Measurements from ENCODE around the gene CEP55.
A peak's percentile ranks its signal among the peaks of the same experiment; 100 is the strongest.

Gene CEP55

GRCh38 chr10:93478873-93479272 is 17.5 kb upstream of the CEP55 start (continued):
- TF ChIP-seq ARNTL (CRISPR knock-in tag; IDR thresholded peaks at IDR 0.05; ENCODE audit: borderline replicate concordance, low read depth) (no peak), BACH2 (CRISPR knock-in tag; IDR thresholded peaks at IDR 0.05; ENCODE audit: borderline replicate concordance) (no peak), GLIS3 (CRISPR knock-in tag; IDR thresholded peaks at IDR 0.05) (no peak), ZNF565 (CRISPR knock-in tag; conservative IDR thresholded peaks at IDR 0.05; ENCODE audit: low read depth) (no peak), PPARA (CRISPR knock-in tag; IDR thresholded peaks at IDR 0.05; ENCODE audit: borderline replicate concordance) (no peak)

GRCh38 chr10:93481637-93482144 is 14.7 kb upstream of the CEP55 start:
- TF ChIP-seq GLIS3 (CRISPR knock-in tag; IDR thresholded peaks at IDR 0.05) (no peak), TCF4 (CRISPR knock-in tag; IDR thresholded peaks at IDR 0.05; ENCODE audit: borderline replicate concordance) (no peak), ZFP30 (CRISPR knock-in tag; IDR thresholded peaks at IDR 0.05) (no peak), SNAI2 (CRISPR knock-in tag; IDR thresholded peaks at IDR 0.05) (no peak), TOX (CRISPR knock-in tag; IDR thresholded peaks at IDR 0.05; ENCODE audit: borderline replicate concordance) (no peak), OSR1 (CRISPR knock-in tag; IDR thresholded peaks at IDR 0.05) (no peak), CSDC2 (CRISPR knock-in tag; IDR thresholded peaks at IDR 0.05) (no peak), ZNF565 (CRISPR knock-in tag; conservative IDR thresholded peaks at IDR 0.05; ENCODE audit: low read depth) (no peak), ZNF8 (CRISPR knock-in tag; IDR thresholded peaks at IDR 0.05) (no peak), ISL1 (CRISPR knock-in tag; IDR thresholded peaks at IDR 0.05) (no peak), ARNTL (CRISPR knock-in tag; IDR thresholded peaks at IDR 0.05; ENCODE audit: borderline replicate concordance, low read depth) (no peak), POU6F1 (CRISPR knock-in tag; IDR thresholded peaks at IDR 0.05; ENCODE audit: borderline replicate concordance, low read depth) (no peak), TSHZ2 (CRISPR knock-in tag; IDR thresholded peaks at IDR 0.05) (no peak), ZFP3 (CRISPR knock-in tag; IDR thresholded peaks at IDR 0.05) (no peak), ZC3H10 (CRISPR knock-in tag; IDR thresholded peaks at IDR 0.05) (no peak), ESRRG (CRISPR knock-in tag; IDR thresholded peaks at IDR 0.05) (no peak), CSRNP3 (CRISPR knock-in tag; IDR thresholded peaks at IDR 0.05) (no peak), ZNF70 (CRISPR knock-in tag; IDR thresholded peaks at IDR 0.05) (no peak), RARB (CRISPR knock-in tag; IDR thresholded peaks at IDR 0.05) (no peak)

GRCh38 chr10:93482145-93482834 is 14.1 kb upstream of the CEP55 start, which contains the start of gene MYOF:
MYOF (minus strand) TSS chr10:93482334; CDS start chr10:93482194, 140 bp downstream.
- peak; percentile 85 for ATAC-seq
- no peak for TF ChIP-seq ZNF565 (CRISPR knock-in tag; conservative IDR thresholded peaks at IDR 0.05; ENCODE audit: low read depth)
- no peak for TF ChIP-seq TSHZ2 (CRISPR knock-in tag; IDR thresholded peaks at IDR 0.05)
- no peak for TF ChIP-seq ZFP3 (CRISPR knock-in tag; IDR thresholded peaks at IDR 0.05)

More at GRCh38 chr10:93481637-93482144, 14.7 kb upstream of the CEP55 start:
- ATAC-seq: peak; percentile 51

Measured in SK-N-SH treated with all-trans-retinoic acid at 6 μM for 48 hours (cell line).